DOHH2 (cell line): ENCODE results near the gene MTG1.

Source experiments
- H3F3A ChIP-seq: fragments of 200-600 bp; sonication (generic), shearing (Covaris generic); 2 replicates; pipeline ENCODE4 v1.6.0; 2016; ENCODE audit warnings: antibody characterized with exemption, mild to moderate bottlenecking; ENCODE audit not compliant: control insufficient read depth, insufficient read depth
- H3K27ac ChIP-seq: fragments of 200-600 bp; sonication (generic); 2 replicates; pipeline ENCODE4 v1.5.1; 2014; ENCODE audit warnings: low read depth, mild to moderate bottlenecking, low read length, moderate library complexity
- H3K27me3 ChIP-seq: fragments of 200-600 bp; sonication (generic); 2 replicates; pipeline ENCODE4 v1.6.1; 2014; ENCODE audit warnings: mild to moderate bottlenecking, low read length, mixed read lengths; ENCODE audit not compliant: control insufficient read depth
- H3K36me3 ChIP-seq: fragments of 200-600 bp; sonication (generic); 2 replicates; pipeline ENCODE4 v1.6.1; 2014; ENCODE audit warnings: mild to moderate bottlenecking, low read length, moderate library complexity, mixed read lengths; ENCODE audit not compliant: control insufficient read depth
- H3K4me1 ChIP-seq: fragments of 200-600 bp; sonication (generic); 2 replicates; pipeline ENCODE4 v1.6.1; 2014; ENCODE audit warnings: mild to moderate bottlenecking, low read length, mixed read lengths; ENCODE audit not compliant: control insufficient read depth
- H3K4me2 ChIP-seq: fragments of 200-600 bp; sonication (generic); 2 replicates; pipeline ENCODE4 v1.6.0; 2014; ENCODE audit warnings: mild to moderate bottlenecking, low read length, moderate library complexity
- H3K4me3 ChIP-seq: fragments of 200-600 bp; sonication (generic); 2 replicates; pipeline ENCODE4 v1.5.1; 2014; ENCODE audit warnings: mild to moderate bottlenecking, low read length, mixed read lengths
- H3K79me2 ChIP-seq: fragments of 200-600 bp; sonication (generic); 2 replicates; pipeline ENCODE4 v1.6.1; 2014; ENCODE audit warnings: mild to moderate bottlenecking, low read length, mixed read lengths; ENCODE audit not compliant: control insufficient read depth
- H3K9me2 ChIP-seq: fragments of 200-600 bp; sonication (generic); replicated peaks from 2 replicates; pipeline ENCODE4 v1.6.1; 2014; ENCODE audit warnings: mild to moderate bottlenecking, low read length, mixed read lengths; ENCODE audit not compliant: control insufficient read depth
- H3K9me3 ChIP-seq: fragments of 200-600 bp; sonication (generic); 2 replicates; pipeline ENCODE4 v1.6.1; 2014; ENCODE audit warnings: antibody characterized with exemption, low read length, mixed read lengths; ENCODE audit not compliant: control insufficient read depth, insufficient read depth
- H4K20me1 ChIP-seq: fragments of 200-600 bp; sonication (generic); 2 replicates; pipeline ENCODE4 v1.6.0; 2014; ENCODE audit warnings: low read depth, mild to moderate bottlenecking, antibody characterized with exemption, low read length, moderate library complexity; ENCODE audit not compliant: control insufficient read depth, insufficient read depth
- EZH2phosphoT487 ChIP-seq: fragments of 200-600 bp; sonication (generic); IDR thresholded peaks from 2 replicates; pipeline ENCODE4 v1.6.1; 2017; ENCODE audit warnings: borderline replicate concordance, mild to moderate bottlenecking, antibody characterized with exemption, low read length, moderate library complexity, mixed read lengths
- TF ChIP-seq, protein P1 (sequence below): fragments of 200-600 bp; sonication (generic); IDR thresholded peaks from one replicate; pipeline ENCODE4 v1.5.1; 2014; ENCODE audit warnings: antibody characterized with exemption, mild to moderate bottlenecking, low read depth, low read length; ENCODE audit not compliant: poor library complexity, severe bottlenecking

Gene MTG1

DNA sequence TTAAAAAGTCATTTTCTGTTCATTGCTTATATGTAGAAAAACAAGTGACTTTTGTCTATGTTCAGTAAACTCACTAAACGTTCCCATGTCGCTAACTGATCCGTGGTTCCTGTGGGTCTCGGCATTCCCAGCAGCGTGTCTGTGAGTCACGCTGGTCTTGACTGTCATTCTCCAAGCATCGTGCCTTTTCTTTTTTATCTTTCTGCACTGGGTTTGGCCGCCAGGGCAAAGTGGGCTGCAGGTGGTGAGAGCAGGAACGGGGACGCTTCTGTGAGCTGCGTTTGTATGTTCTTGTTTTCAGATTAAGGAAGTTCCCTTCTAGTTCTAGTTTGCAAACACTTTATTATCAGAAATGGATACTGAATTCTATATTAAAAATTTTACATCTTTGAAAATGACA lies 53.0 kb downstream of the MTG1 start:
- TF ChIP-seq, protein P1, sequence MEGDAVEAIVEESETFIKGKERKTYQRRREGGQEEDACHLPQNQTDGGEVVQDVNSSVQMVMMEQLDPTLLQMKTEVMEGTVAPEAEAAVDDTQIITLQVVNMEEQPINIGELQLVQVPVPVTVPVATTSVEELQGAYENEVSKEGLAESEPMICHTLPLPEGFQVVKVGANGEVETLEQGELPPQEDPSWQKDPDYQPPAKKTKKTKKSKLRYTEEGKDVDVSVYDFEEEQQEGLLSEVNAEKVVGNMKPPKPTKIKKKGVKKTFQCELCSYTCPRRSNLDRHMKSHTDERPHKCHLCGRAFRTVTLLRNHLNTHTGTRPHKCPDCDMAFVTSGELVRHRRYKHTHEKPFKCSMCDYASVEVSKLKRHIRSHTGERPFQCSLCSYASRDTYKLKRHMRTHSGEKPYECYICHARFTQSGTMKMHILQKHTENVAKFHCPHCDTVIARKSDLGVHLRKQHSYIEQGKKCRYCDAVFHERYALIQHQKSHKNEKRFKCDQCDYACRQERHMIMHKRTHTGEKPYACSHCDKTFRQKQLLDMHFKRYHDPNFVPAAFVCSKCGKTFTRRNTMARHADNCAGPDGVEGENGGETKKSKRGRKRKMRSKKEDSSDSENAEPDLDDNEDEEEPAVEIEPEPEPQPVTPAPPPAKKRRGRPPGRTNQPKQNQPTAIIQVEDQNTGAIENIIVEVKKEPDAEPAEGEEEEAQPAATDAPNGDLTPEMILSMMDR, result no peak
- no peak for TF ChIP-seq EZH2phosphoT487
- Histone ChIP-seq H3K27me3 (no peaks in the 10 kb centered on the region), H3K4me1 (no peaks in the 10 kb centered on the region)

DNA sequence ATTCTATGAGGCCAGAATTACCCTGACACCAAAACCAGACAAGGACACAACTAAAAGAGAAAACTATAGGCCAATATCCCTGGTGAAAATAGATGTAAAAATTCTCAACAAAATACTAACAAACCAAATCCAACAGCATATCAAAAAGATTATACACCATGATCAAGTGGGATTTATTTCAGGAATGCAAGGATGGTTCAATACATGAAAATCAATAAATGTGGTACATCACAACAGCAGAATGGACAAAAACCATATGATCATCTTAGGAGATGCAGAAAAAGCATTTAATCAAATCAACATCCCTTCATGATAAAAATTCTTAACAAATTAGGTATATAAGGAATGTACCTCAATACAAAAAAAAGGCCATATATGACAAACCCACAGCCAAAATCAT lies 54.2 kb downstream of the MTG1 start:
- no peak overlapping the region for H3K4me3 ChIP-seq
- no peaks in the 10 kb centered on the region for H4K20me1 ChIP-seq
- no peaks in the 10 kb centered on the region for H3K79me2 ChIP-seq
- H3K27ac ChIP-seq, result no peak overlapping the region
- TF ChIP-seq, protein P1, result no peak
- H3K27me3 ChIP-seq, result no peaks in the 10 kb centered on the region
- H3K36me3 ChIP-seq, result no peaks in the 10 kb centered on the region
- H3K4me1 ChIP-seq, result no peaks in the 10 kb centered on the region
- H3K9me3 ChIP-seq, result peaks cover 40% of the 10 kb centered on the region
- H3K4me2 ChIP-seq, result no peak overlapping the region
- no peaks in the 10 kb centered on the region for H3F3A ChIP-seq
- no peaks in the 10 kb centered on the region for H3K9me2 ChIP-seq

More for the DNA sequence above, 53.0 kb downstream of the MTG1 start:
- H3K9me2 ChIP-seq, result no peaks in the 10 kb centered on the region
- no peaks in the 10 kb centered on the region for H3F3A ChIP-seq
- no peak overlapping the region for H3K27ac ChIP-seq
- no peaks in the 10 kb centered on the region for H3K36me3 ChIP-seq
- H3K4me3 ChIP-seq, result no peak overlapping the region
- no peaks in the 10 kb centered on the region for H3K79me2 ChIP-seq
- H4K20me1 ChIP-seq, result no peaks in the 10 kb centered on the region
- no peak overlapping the region for H3K4me2 ChIP-seq
- peaks cover 40% of the 10 kb centered on the region for H3K9me3 ChIP-seq

GRCh38 chr10:133451346-133451745 lies 57.4 kb downstream of the MTG1 start:
- no peak overlapping the region for H3K4me3 ChIP-seq
- no peak for TF ChIP-seq EZH2phosphoT487
- TF ChIP-seq, protein P1, result no peak

GRCh38 chr10:133452453-133452852 lies 58.5 kb downstream of the MTG1 start:
- Histone ChIP-seq H3K36me3 (no peaks in the 10 kb centered on the region), H3K27ac (no peak overlapping the region), H3K9me2 (no peaks in the 10 kb centered on the region), H3K79me2 (no peaks in the 10 kb centered on the region), H4K20me1 (no peaks in the 10 kb centered on the region), H3K4me2 (no peak overlapping the region), H3K4me1 (no peaks in the 10 kb centered on the region), H3K4me3 (no peak overlapping the region), H3K27me3 (no peaks in the 10 kb centered on the region), H3K9me3 (peaks cover 14% of the 10 kb centered on the region), H3F3A (no peaks in the 10 kb centered on the region)
- TF ChIP-seq EZH2phosphoT487, result no peak
- TF ChIP-seq, protein P1, result no peak

More at GRCh38 chr10:133451346-133451745, 57.4 kb downstream of the MTG1 start:
- Histone ChIP-seq H3K4me2 (no peak overlapping the region), H3K9me2 (no peaks in the 10 kb centered on the region), H3K9me3 (peaks cover 25% of the 10 kb centered on the region), H3K27me3 (no peaks in the 10 kb centered on the region), H4K20me1 (no peaks in the 10 kb centered on the region), H3K79me2 (no peaks in the 10 kb centered on the region), H3K27ac (no peak overlapping the region), H3F3A (no peaks in the 10 kb centered on the region), H3K36me3 (no peaks in the 10 kb centered on the region), H3K4me1 (no peaks in the 10 kb centered on the region)
